K562 (cell line): Measurements from ENCODE around the gene FBXO21. TPM values are rescaled to one million over a fixed set of nuclear protein-coding genes. Genes with fewer than 3 reads are reported as not detected.

Experiments
- ATAC-seq: fragments of 200-7000 bp; cut with Tn5 transposase; 3 replicates; pipeline ENCODE4 v1.9.1; 2020; ENCODE audit warnings: moderate library complexity
- BruUV-seq: library from RNA; stranded (reverse); fragments of 400-500 nt; replicated peaks from 2 replicates; lab custom pipeline; 2021; lab: Mats Ljungman, UMichigan
- CTCF ChIA-PET: fragments of 300-600 bp; formaldehyde crosslinking; extraction: SDS; loops from one replicate; lab custom pipeline; 2021; ENCODE audit warnings: low intra/inter-chr PET ratio; lab: Yijun Ruan, JAX
- POLR2A ChIA-PET: fragments of 300-600, 350-650 bp; sonication (Branson Sonifier 250); formaldehyde crosslinking; extraction: SDS; loops from one replicate; lab custom pipeline; 2021; ENCODE audit warnings: antibody characterized with exemption, inconsistent platforms; lab: Yijun Ruan, JAX
- DNase-seq, 4 experiments: peaks; one replicate each; pipeline versions ENCODE4 v3.0.0 to v3.0.0-alpha.2; 2011 to 2018; ENCODE audit warnings: low spot score in 3 of 4, mixed read lengths in 3 of 4; ENCODE audit errors: extremely low read depth in 1 of 4
- FAIRE-seq: peaks from 2 replicates; lab custom pipeline; 2011; peaks lifted over from hg19 to GRCh38; lab: Jason Lieb, UNC
- H2AFZ ChIP-seq: 2 replicates; pipeline ENCODE4 v1.6.0; 2011; ENCODE audit warnings: low read depth, low read length, control low read depth, inconsistent platforms
- H3K27ac ChIP-seq: fragments of 200-600 bp; 3 replicates; pipeline ENCODE4 v1.8.0; 2011; ENCODE audit warnings: low read depth, mild to moderate bottlenecking, control low read depth, inconsistent platforms, low read length, moderate library complexity, mixed read lengths; ENCODE audit errors: extremely low read depth
- H3K27me3 ChIP-seq, 2 experiments: fragments of 300-600 bp in 1 of 2; 2 replicates in 1 of 2; 3 replicates in 1 of 2; pipeline versions ENCODE4 v1.6.0 to v1.8.0; 2011; ENCODE audit warnings: inconsistent platforms in 2 of 2, low read length in 2 of 2, mild to moderate bottlenecking in 1 of 2, mixed read lengths in 1 of 2, moderate library complexity in 1 of 2; ENCODE audit not compliant: control insufficient read depth in 2 of 2, insufficient read depth in 2 of 2
- H3K36me3 ChIP-seq: fragments of 300-600 bp; 3 replicates; pipeline ENCODE4 v1.8.0; 2011; ENCODE audit warnings: mild to moderate bottlenecking, low read length, inconsistent platforms; ENCODE audit not compliant: control insufficient read depth, insufficient read depth
- H3K4me1 ChIP-seq, 2 experiments: fragments of 200-600 bp in 1 of 2; replicated peaks in 1 of 2; 2 replicates in 1 of 2; 3 replicates in 1 of 2; pipeline versions ENCODE4 v1.5.1 to v1.8.0; 2011; ENCODE audit warnings: inconsistent platforms in 2 of 2, low read length in 2 of 2, mild to moderate bottlenecking in 1 of 2, mixed read lengths in 1 of 2, moderate library complexity in 1 of 2; ENCODE audit not compliant: control insufficient read depth in 2 of 2, insufficient read depth in 2 of 2
- H3K4me2 ChIP-seq: 2 replicates; pipeline ENCODE4 v1.6.1; 2011; ENCODE audit warnings: low read length, control low read depth, inconsistent platforms, mixed read lengths; ENCODE audit not compliant: insufficient read depth
- H3K4me3 ChIP-seq: fragments of 200-600 bp; sonication (generic), shearing (Covaris generic); 2 replicates; pipeline ENCODE4 v1.5.1; 2016; ENCODE audit warnings: control low read depth, inconsistent platforms
- H3K79me2 ChIP-seq: fragments of 200-600 bp; 3 replicates; pipeline ENCODE4 v1.8.0; 2011; ENCODE audit warnings: low read length, inconsistent platforms; ENCODE audit not compliant: control insufficient read depth, insufficient read depth
- H3K9ac ChIP-seq, 2 experiments: 2 replicates each; pipeline versions ENCODE4 v1.6.0 to v1.6.1; 2011; ENCODE audit warnings: low read depth in 2 of 2, low read length in 2 of 2, control low read depth in 1 of 2, inconsistent platforms in 1 of 2, mild to moderate bottlenecking in 1 of 2, mixed read lengths in 1 of 2; ENCODE audit not compliant: insufficient read depth in 1 of 2
- H3K9me1 ChIP-seq: one replicate; pipeline ENCODE4 v1.6.0; 2011; ENCODE audit warnings: inconsistent platforms, mild to moderate bottlenecking, low read length, moderate library complexity; ENCODE audit not compliant: control insufficient read depth, insufficient read depth
- H3K9me3 ChIP-seq: replicated peaks from 2 replicates; pipeline ENCODE4 v1.5.1; 2011; ENCODE audit warnings: low read depth, low read length, inconsistent platforms; ENCODE audit not compliant: control insufficient read depth, insufficient read depth
- H4K20me1 ChIP-seq: replicated peaks from 2 replicates; pipeline ENCODE4 v1.6.1; 2011; ENCODE audit warnings: low read length, inconsistent platforms, mixed read lengths; ENCODE audit not compliant: control insufficient read depth, insufficient read depth
- CBX1 ChIP-seq: sonication (generic); IDR thresholded peaks from 2 replicates; pipeline ENCODE4 v1.6.1; 2016; ENCODE audit warnings: antibody characterized with exemption, low read depth, mild to moderate bottlenecking
- HDAC1 ChIP-seq, 2 experiments: fragments of 450-650 bp; IDR thresholded peaks; 2 replicates each; pipeline ENCODE4 v1.6.1; 2016 to 2017; ENCODE audit warnings: inconsistent platforms in 1 of 2, mild to moderate bottlenecking in 1 of 2, moderate library complexity in 1 of 2
- KAT7 ChIP-seq: sonication (generic); formaldehyde crosslinking; IDR thresholded peaks from 2 replicates; pipeline ENCODE4 v1.8.0; 2022; ENCODE audit warnings: missing genetic modification reagents, mild to moderate bottlenecking, borderline replicate concordance
- SAFB2 ChIP-seq: fragments of 200-400 bp; formaldehyde crosslinking; IDR thresholded peaks from 2 replicates; pipeline ENCODE4 v1.6.1; 2018; ENCODE audit warnings: borderline replicate concordance, low read length, low read depth, moderate library complexity; ENCODE audit not compliant: severe bottlenecking
- TEAD1 ChIP-seq, 2 experiments: fragments of 450-650 bp in 1 of 2; sonication (generic) in 1 of 2; formaldehyde crosslinking; IDR thresholded peaks; 2 replicates each; pipeline versions ENCODE4 v1.4.0 to v1.8.0; 2020 to 2022; ENCODE audit warnings: mild to moderate bottlenecking in 2 of 2, missing genetic modification reagents in 1 of 2
- ZNF274 ChIP-seq: IDR thresholded peaks from 2 replicates; pipeline ENCODE4 v1.6.1; 2011; ENCODE audit warnings: low read depth, mild to moderate bottlenecking, low read length, moderate library complexity, borderline replicate concordance
- ZNF780A ChIP-seq: fragments of 250-450 bp; sonication (Bioruptor Pico); IDR thresholded peaks from 2 replicates; pipeline ENCODE4 v1.5.0; 2021; ENCODE audit warnings: mild to moderate bottlenecking
- WGBS: fragments of 100-300 bp; shearing (Covaris generic); methylation state at CpG from one replicate; pipeline ENCODE4 v1.1.6; 2016; ENCODE audit warnings: low coverage, mixed read lengths; ENCODE audit not compliant: insufficient coverage; ENCODE audit errors: missing lambda C conversion rate; 5-methylcytosine and 5-hydroxymethylcytosine counted together
- in situ Hi-C: fragments of 300-500 bp; cut with MboI; formaldehyde crosslinking; loops from 4 replicates; pipeline ENCODE4 v1.15.0; 2018; ENCODE audit warnings: inconsistent platforms, mixed read lengths
- intact Hi-C: fragments of 100-400 bp; cut with micrococcal nuclease; formaldehyde crosslinking; loops from 2 replicates; pipeline ENCODE4 v1.14.2; 2022
- polyA plus RNA-seq, 8 experiments: library from polyadenylated mRNA; depleted of rRNA in 4 of 8; stranded (reverse) in 5 of 8; unstranded in 3 of 8; fragments of >200 nt; fragmentation: Nextera tagmentation in 2 of 8; fragmentation: Illumina TruSeq in 1 of 8; extraction: Ambion mirVana in 2 of 8; extraction: Trizol in 1 of 8; gene quantifications; 2 replicates each; pipeline versions ENCODE4 v1.2.1 to v1.2.3, GENCODE V29; 2011 to 2014; ENCODE audit warnings: inconsistent platforms in 1 of 8, missing spikeins in 1 of 8
- total RNA-seq, 7 experiments: library from RNA; depleted of rRNA in 6 of 7; stranded (reverse); fragments of >200 nt in 6 of 7; fragmentation: Illumina TruSeq in 2 of 7; extraction: Trizol in 2 of 7; gene quantifications; 2 replicates each; pipeline versions ENCODE4 v1.2.1 to v1.2.3, GENCODE V29; 2011 to 2021; ENCODE audit warnings: low replicate concordance in 1 of 7
- TF ChIP-seq, protein P1 (sequence below), 2 experiments: fragments of 450-650 bp; IDR thresholded peaks; 2 replicates each; pipeline ENCODE4 v1.6.1; 2016; ENCODE audit warnings: mild to moderate bottlenecking in 2 of 2, borderline replicate concordance in 1 of 2, low read depth in 1 of 2, moderate library complexity in 1 of 2

Gene FBXO21
- total and polyA plus RNA-seq, 9 of the 15 experiments (the other 6 are each of a cell fraction or from before 2014, with no cell fraction given): 3.0 to 50.9 (median 9.1) TPM

- in situ Hi-C loops: loop anchor here (25.0 kb wide), 1 partner anchor 1178 kb away; no protein-coding TSS in a partner anchor
Observed at GRCh38 chr12:117140397-117141096, 49.7 kb downstream of the FBXO21 start.

More at GRCh38 chr12:117140397-117141096, 49.7 kb downstream of the FBXO21 start:
- no peak overlapping the region for H2AFZ ChIP-seq
- 16% methylated on average over 10 of the region's 12 CpGs for WGBS
- H3K9ac ChIP-seq: no peak overlapping the region
- no peaks in the 10 kb centered on the region for H3K79me2 ChIP-seq
- no peak overlapping the region for H3K4me2 ChIP-seq
- TF ChIP-seq KAT7 (CRISPR knock-in tag) (no peak), SAFB2 (no peak), ZNF780A (no peak), CBX1 (no peak), ZNF274 (no peak), HDAC1 (IDR thresholded peaks at IDR 0.05) (no peak), TEAD1 (CRISPR knock-in tag; IDR thresholded peaks at IDR 0.05) (no peak)
- TF ChIP-seq, protein P1, sequence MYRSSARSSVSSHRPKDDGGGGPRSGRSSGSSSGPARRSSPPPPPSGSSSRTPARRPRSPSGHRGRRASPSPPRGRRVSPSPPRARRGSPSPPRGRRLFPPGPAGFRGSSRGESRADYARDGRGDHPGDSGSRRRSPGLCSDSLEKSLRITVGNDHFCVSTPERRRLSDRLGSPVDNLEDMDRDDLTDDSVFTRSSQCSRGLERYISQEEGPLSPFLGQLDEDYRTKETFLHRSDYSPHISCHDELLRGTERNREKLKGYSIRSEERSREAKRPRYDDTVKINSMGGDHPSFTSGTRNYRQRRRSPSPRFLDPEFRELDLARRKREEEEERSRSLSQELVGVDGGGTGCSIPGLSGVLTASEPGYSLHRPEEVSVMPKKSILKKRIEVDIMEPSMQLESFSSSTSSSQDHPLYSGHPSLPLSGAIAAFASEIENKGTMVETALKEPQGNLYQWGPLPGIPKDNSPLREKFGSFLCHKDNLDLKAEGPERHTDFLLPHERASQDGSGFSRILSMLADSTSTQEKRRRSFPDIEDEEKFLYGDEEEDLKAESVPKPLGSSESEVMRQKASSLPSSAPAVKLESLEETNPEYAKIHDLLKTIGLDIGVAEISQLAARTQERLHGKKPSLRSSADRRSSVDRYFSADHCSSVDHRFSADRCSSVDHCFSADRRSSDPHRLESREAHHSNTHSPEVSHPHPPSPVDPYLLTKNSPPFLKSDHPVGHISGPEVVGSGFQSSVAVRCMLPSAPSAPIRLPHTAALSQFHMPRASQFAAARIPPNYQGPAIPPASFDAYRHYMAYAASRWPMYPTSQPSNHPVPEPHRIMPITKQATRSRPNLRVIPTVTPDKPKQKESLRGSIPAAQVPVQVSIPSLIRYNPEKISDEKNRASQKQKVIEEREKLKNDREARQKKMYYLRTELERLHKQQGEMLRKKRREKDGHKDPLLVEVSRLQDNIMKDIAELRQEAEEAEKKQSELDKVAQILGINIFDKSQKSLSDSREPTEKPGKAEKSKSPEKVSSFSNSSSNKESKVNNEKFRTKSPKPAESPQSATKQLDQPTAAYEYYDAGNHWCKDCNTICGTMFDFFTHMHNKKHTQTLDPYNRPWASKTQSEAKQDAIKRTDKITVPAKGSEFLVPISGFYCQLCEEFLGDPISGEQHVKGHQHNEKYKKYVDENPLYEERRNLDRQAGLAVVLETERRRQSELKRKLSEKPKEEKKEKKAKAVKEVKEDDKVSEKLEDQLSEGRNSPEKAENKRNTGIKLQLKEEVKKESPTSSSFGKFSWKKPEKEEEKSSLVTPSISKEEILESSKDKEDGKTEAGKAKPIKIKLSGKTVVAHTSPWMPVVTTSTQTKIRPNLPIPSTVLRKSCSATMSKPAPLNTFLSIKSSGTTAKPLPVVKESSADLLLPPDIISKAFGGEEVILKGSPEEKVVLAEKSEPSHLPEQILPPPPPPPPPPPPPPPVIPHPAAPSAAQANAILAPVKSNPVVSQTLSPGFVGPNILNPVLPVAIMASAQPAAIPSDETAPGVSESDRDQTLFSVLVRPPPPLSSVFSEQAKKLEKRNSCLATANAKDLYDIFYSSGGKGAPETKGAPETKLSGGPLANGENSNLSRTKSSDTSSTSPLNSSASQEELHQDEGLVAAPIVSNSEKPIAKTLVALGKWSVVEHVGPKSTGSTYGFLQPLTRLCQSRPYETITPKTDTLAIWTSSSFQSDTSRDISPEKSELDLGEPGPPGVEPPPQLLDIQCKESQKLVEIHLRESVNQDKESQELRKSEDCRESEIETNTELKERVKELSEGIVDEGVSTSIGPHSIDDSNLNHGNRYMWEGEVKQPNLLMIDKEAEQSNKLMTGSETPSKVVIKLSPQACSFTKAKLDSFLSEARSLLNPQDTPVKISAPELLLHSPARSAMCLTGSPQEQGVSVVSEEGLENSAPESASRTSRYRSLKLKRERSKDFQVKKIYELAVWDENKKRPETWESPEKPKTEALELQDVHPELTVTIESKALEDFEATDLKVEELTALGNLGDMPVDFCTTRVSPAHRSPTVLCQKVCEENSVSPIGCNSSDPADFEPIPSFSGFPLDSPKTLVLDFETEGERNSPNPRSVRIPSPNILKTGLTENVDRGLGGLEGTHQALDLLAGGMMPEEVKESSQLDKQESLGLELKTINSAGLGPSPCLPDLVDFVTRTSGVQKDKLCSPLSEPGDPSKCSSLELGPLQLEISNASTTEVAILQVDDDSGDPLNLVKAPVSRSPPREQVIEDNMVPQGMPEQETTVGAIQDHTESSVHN (IDR thresholded peaks at IDR 0.05; ENCODE audit: borderline replicate concordance in 1 of 2, low read depth in 1 of 2): no peak
- no peak for DNase-seq
- CTCF ChIA-PET: no interaction called here
- ATAC-seq: no peak
- intact Hi-C loops: no loop called here
- no peaks in the 10 kb centered on the region for H3K9me3 ChIP-seq
- no peaks in the 10 kb centered on the region for H3K9me1 ChIP-seq
- peaks cover 6% of the 10 kb centered on the region; the same call in 2 of the 3 replicates for H3K36me3 ChIP-seq
- H3K27ac ChIP-seq: no peak overlapping the region
- peaks cover 0 to 5% of the 10 kb centered on the region in 2 experiments; a peak in 1 of 5 replicates for H3K4me1 ChIP-seq
- FAIRE-seq: no peak
- POLR2A ChIA-PET: interaction anchor here (0.6 to 0.7 kb wide), 2 partner anchors 109 to 139 kb away, joined by 3 read pairs; no protein-coding TSS in a partner anchor
- no peak overlapping the region for H3K4me3 ChIP-seq
- 0 out of 2 replicates have a peak, but pooled peaks cover 4% of the 10 kb centered on the region for H4K20me1 ChIP-seq
- no peaks in the 10 kb centered on the region for H3K27me3 ChIP-seq
- no TSS peak for BruUV-seq
